ENCODE results near the gene INS. TPM values are rescaled to one million over a fixed set of nuclear protein-coding genes. Genes with fewer than 3 reads are reported as not detected.

INS gene
- total RNA-seq, 6 experiments from 2014 or later = not detected

DNA sequence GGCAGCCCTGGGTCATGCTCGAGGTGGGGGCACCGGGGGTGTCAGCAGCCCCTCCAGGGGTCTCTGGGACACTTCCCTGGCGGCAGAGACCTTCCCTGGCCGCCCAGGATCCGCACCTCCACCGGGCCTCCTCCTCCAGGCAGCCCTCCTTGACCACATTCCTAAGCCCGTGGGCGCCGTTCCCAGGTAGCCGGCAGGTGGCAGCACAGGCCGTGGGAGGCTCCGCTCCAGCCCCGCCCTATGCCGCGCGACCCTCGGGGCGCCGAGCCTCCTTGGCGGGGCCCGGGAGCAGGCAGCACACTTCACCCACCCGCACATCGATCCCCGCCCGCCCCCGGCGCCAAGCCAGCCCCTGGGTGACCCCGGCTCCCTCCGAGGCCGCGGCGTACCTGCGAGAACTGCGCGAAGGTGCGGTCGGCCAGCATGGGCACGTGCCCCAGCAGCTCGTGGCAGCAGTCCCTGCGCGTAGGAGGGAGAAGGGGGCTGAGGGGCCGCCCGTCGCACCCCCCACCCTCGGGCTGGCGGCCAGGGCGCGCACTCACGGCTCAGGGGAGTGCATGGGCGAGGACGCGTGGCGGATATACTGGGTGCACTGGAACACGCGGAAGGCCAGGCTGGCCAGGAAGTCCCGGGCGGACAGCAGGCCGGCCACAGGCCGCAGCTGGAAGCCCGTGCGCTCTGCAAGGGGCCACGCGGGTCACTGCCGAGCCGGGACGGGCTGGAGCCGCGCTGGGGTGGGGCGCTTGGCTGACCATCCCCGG is 5.3 kb upstream of the INS start:
- Mint-ChIP-seq H3K27me3 (ENCODE audit: insufficient read depth) (peaks cover 3% of the 10 kb centered on the region), H3K4me1 (ENCODE audit: low read depth) (no peaks in the 10 kb centered on the region), H3K4me3 (no peak overlapping the region), H3K36me3 (ENCODE audit: low read depth) (no peaks in the 10 kb centered on the region), H3K27ac (no peak overlapping the region), H3K9me3 (no peaks in the 10 kb centered on the region)
- TF ChIP-seq, protein P1, sequence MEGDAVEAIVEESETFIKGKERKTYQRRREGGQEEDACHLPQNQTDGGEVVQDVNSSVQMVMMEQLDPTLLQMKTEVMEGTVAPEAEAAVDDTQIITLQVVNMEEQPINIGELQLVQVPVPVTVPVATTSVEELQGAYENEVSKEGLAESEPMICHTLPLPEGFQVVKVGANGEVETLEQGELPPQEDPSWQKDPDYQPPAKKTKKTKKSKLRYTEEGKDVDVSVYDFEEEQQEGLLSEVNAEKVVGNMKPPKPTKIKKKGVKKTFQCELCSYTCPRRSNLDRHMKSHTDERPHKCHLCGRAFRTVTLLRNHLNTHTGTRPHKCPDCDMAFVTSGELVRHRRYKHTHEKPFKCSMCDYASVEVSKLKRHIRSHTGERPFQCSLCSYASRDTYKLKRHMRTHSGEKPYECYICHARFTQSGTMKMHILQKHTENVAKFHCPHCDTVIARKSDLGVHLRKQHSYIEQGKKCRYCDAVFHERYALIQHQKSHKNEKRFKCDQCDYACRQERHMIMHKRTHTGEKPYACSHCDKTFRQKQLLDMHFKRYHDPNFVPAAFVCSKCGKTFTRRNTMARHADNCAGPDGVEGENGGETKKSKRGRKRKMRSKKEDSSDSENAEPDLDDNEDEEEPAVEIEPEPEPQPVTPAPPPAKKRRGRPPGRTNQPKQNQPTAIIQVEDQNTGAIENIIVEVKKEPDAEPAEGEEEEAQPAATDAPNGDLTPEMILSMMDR (IDR thresholded peaks at IDR 0.05) = peak; percentile 76
- no peak for DNase-seq

- Mint-ChIP-seq H3K27ac (no peak overlapping the region), H3K9me3 (no peaks in the 10 kb centered on the region), H3K27me3 (ENCODE audit: insufficient read depth) (peaks cover 3% of the 10 kb centered on the region), H3K4me1 (ENCODE audit: low read depth) (no peaks in the 10 kb centered on the region), H3K4me3 (no peak overlapping the region), H3K36me3 (ENCODE audit: low read depth) (no peaks in the 10 kb centered on the region)
- DNase-seq = no peak
- TF ChIP-seq, protein P1 (IDR thresholded peaks at IDR 0.05) = no peak
Measured at GRCh38 chr11:2165571-2165970, 4.6 kb upstream of the INS start.

GRCh38 chr11:2164861-2165555 is 4.0 kb upstream of the INS start:
- no peak overlapping the region for H3K27ac Mint-ChIP-seq
- TF ChIP-seq, protein P1 (IDR thresholded peaks at IDR 0.05) = no peak
- no peaks in the 10 kb centered on the region for H3K4me1 Mint-ChIP-seq (ENCODE audit: low read depth)
- peaks cover 3% of the 10 kb centered on the region for H3K27me3 Mint-ChIP-seq (ENCODE audit: insufficient read depth)
- no peaks in the 10 kb centered on the region for H3K36me3 Mint-ChIP-seq (ENCODE audit: low read depth)
- H3K4me3 Mint-ChIP-seq = no peak overlapping the region
- no peaks in the 10 kb centered on the region for H3K9me3 Mint-ChIP-seq
- DNase-seq = no peak

DNA sequence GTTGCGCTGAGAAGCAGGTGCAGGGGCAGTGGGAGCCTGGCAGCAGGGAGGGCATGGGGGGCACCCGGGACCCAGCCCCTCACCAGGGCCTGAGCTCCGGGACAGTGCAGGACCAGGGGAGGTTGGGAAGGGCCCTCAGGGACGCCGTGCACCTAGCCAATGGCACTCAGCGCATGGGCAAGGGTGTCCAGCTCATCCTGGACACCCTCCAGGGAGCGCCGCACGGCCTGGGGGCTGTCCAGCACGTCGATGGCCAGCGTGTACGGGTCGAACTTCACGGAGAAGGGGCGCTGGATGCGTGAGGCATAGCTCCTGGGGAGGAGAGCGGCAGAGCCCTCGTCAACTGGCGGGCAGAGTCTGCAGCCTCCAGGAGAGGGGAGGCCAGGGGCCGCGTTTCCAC is 3.1 kb upstream of the INS start:
- Mint-ChIP-seq H3K4me3 (no peak overlapping the region), H3K27ac (no peak overlapping the region), H3K4me1 (ENCODE audit: low read depth) (no peaks in the 10 kb centered on the region), H3K27me3 (ENCODE audit: insufficient read depth) (peaks cover 3% of the 10 kb centered on the region), H3K9me3 (no peaks in the 10 kb centered on the region), H3K36me3 (ENCODE audit: low read depth) (no peaks in the 10 kb centered on the region)
- no peak for DNase-seq
- TF ChIP-seq, protein P1 (IDR thresholded peaks at IDR 0.05) = no peak

GRCh38 chr11:2163428-2163978 is 2.5 kb upstream of the INS start:
- Mint-ChIP-seq H3K4me3 (no peak overlapping the region), H3K36me3 (ENCODE audit: low read depth) (no peaks in the 10 kb centered on the region), H3K27ac (no peak overlapping the region), H3K27me3 (ENCODE audit: insufficient read depth) (peaks cover 3% of the 10 kb centered on the region), H3K4me1 (ENCODE audit: low read depth) (no peaks in the 10 kb centered on the region), H3K9me3 (no peaks in the 10 kb centered on the region)
- TF ChIP-seq, protein P1 (IDR thresholded peaks at IDR 0.05) = no peak
- no peak for DNase-seq

All from HFFc6 (cell line).